Activated CD8-positive, alpha-beta memory T cell treated with anti-CD3 and anti-CD28 coated beads for 36 hours (primary cell): ENCODE results near the gene NPPB. TPM values are rescaled to one million over a fixed set of nuclear protein-coding genes. Genes with fewer than 3 reads are reported as not detected.

Experiments used
- CTCF ChIA-PET: fragments of 350-600 bp; sonication (Branson Sonifier 250); formaldehyde crosslinking; loops from one replicate; lab custom pipeline; 2021; ENCODE audit warnings: antibody characterized with exemption; lab: Charles Lee
- POLR2A ChIA-PET: fragments of 350-600 bp; sonication (Branson Sonifier 250); formaldehyde crosslinking; loops from one replicate; lab custom pipeline; 2021; ENCODE audit warnings: antibody characterized with exemption; lab: Charles Lee
- total RNA-seq, 2 experiments: library from RNA; stranded (reverse); gene quantifications; one replicate each; pipeline ENCODE4 v1.2.3, GENCODE V29; 2021

NPPB gene
- total RNA-seq, 2 experiments from 2014 or later = not detected

DNA sequence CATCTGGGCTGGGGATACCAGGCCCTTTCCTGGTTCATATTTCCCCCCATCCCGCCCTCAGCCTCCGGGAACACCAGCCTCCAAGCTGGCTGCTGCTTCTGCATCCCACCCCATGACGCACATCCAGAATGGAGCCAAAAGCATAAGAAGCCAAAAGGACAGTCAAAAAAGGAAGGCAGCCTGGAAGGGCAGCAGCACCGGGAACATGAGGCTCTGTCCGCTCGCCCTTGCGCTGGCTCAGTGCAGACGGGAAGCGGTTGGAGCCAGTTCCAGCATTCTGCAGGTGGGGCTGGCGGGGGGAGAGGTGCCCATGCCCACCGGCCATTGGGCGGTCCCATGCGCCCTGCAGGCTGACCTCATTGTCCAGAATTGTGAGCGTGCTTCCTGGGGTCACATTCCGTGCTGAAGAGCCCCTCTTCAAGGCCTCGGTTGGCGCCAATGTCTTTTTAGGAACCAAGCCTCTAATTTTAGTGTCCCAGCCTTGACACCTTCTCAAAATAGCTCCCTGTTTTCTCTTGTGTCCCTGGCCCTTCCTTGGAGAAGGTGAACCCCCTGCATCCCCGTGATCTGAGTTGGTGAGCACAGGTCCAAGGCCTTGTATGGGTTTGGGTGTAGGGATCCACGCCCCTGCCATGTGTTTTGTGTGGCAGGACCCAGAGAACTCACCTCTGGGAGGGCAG lies 28.4 kb upstream of the NPPB start:
- POLR2A ChIA-PET = interaction anchor here (0.6 kb wide), 1 partner anchor 1898 kb away, joined by 3 read pairs; no protein-coding TSS in a partner anchor
- CTCF ChIA-PET = no interaction called here

DNA sequence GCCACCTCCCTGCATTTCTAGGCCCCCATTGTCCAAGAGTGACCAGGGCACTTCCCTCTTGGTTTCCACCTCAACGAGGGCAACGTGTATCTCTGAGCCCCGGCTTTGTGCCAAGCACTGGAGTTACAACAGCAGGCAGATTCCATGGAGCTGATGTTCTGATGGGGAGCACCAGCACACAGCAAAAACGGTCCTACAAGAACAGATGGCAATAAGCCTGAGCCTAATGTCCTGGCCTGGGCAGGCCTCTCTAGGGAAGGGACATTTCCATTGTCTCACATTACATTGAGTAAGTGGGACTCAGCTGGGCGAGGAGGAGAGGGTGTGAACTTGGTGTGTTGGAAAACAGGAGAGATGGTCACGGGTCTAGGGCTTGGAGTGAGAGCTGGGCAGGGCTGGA lies 27.2 kb upstream of the NPPB start:
- ChIA-PET POLR2A (no interaction called here), CTCF (interaction anchor here (1.2 kb wide), 1 partner anchor 18 kb away, joined by 3 read pairs; no protein-coding TSS in a partner anchor)

DNA sequence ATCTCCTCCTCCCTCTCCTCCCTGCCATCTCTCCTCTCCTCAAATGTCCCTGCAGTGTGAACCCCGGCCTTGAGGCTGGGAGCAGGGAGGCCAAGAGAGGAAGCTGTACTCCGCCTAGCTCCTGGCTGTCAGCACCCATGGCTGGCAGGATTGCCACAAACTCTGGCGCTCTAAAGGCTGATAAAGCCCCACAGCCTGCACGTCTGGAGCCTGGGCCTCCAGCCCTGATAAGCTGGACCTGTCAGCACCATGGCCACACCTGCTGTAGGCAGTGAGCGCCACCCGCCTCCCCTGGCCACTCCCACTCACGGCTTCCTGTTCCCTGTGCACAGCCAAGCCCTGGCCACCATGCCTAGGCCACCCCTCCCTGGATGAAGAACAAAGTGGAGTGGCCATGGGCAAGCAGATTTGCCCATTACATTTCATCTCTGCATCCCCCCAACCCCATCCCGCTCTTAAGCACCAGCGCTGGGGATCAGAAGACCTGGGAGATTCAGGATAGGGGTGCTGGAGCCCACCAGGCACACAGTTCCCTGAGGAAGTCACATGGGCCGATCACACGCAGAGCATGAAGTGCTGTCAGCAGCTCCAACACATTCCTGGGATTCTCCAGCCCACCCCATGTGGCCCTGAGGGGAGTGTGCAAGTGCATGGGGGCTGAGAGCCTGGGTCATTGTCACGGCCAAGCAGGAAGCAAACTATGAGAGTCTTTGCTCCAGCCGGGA lies 24.2 kb upstream of the NPPB start:
- CTCF ChIA-PET = interaction anchor here (1.1 to 1.5 kb wide), 2 partner anchors 37 to 44 kb away, joined by 4 read pairs; no protein-coding TSS in a partner anchor
- POLR2A ChIA-PET = no interaction called here

DNA sequence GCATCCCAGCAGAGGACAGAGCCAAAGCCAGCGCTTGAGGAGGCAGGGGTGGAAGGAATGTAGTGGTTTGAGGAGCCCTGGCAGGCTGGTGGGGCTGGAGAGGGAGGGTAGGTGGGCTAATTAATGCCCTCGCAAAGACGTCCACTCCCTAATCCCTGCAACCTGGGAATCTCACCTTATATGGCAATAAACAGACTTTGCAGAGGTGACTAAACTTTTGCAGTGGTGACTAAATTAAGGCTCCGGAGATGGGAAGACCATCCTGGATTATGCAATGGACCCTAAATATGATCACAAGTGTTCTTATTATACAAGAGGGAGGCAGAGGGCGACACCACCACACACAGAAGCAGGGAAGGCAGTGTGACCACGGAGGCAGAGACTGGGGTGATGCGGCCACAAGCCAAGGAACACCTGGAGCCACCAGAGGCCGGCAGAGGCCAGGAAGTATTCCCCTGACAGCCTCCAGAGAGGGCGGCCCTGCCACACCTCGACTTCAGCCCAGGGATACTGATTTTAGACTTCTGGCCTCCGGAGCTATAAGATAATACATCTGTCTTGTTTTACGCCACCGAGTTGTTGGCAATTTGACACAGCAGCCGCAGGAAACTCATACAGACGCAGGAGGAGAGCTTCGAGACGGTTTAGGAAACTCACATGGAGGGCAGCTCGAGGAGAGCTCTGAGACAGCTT lies 23.1 kb upstream of the NPPB start:
- ChIA-PET CTCF (interaction anchor here (1.1 to 1.5 kb wide), 2 partner anchors 36 to 43 kb away, joined by 4 read pairs; no protein-coding TSS in a partner anchor), POLR2A (no interaction called here)

DNA sequence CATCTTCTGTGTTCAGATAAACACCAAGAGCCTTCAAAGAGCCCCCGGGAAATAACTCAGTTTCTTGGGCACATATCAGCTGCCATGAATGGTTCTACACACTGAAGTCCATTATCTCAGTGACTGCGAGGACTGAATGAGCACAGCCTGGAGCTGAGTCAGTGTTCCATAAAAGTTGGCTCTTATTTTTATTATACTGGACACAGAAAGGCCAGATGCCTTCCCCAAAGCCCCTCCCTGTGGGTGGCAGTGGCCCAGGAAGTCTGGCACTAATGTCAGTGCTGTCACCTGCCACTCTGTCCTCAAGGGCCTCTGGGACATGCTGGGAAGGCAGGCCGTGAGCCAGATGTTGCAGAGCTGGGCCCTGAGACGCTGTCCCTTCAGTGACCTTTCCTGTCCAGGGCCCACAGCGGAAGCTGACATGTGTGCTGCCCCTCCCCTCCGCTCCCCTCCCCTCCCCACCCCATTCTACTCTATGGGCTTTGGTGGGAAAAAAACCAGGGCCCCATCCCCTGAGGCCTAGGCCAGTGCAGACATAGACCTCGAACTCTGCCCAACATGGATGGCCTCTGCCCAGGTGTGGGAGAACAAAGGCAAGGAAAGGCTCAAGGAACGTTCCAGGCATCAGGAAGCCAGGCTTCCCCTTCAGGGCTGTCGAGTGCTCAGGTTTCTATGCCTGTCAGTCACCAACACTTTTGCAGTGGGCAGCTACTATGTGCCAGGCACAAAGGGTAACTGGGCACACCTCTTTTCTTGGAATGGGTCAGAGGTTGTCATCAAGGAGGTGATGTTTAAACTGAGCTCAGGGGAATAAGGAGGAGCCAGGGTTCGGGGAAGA lies 22.4 kb upstream of the NPPB start:
- ChIA-PET CTCF (no interaction called here), POLR2A (no interaction called here)

DNA sequence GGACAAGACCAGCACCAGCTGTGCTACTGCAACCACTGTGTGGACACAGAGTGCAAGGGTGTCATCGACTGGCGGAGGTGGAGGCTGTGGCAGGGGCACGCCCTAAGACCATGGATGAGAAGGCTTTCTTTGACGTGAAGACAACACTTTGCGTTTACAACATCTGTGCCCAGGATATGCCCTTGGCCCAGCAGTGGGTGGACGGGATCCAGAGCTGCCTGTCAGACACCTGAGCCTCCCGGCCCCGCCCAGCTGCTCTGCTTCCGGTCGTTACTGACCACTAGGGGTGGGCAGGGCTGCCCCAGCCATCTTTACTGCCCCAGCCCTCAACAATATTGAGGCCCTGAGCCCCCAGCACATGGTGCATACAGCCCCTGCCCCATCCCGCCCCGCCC lies 21.4 kb upstream of the NPPB start:
- CTCF ChIA-PET = no interaction called here
- POLR2A ChIA-PET = no interaction called here

DNA sequence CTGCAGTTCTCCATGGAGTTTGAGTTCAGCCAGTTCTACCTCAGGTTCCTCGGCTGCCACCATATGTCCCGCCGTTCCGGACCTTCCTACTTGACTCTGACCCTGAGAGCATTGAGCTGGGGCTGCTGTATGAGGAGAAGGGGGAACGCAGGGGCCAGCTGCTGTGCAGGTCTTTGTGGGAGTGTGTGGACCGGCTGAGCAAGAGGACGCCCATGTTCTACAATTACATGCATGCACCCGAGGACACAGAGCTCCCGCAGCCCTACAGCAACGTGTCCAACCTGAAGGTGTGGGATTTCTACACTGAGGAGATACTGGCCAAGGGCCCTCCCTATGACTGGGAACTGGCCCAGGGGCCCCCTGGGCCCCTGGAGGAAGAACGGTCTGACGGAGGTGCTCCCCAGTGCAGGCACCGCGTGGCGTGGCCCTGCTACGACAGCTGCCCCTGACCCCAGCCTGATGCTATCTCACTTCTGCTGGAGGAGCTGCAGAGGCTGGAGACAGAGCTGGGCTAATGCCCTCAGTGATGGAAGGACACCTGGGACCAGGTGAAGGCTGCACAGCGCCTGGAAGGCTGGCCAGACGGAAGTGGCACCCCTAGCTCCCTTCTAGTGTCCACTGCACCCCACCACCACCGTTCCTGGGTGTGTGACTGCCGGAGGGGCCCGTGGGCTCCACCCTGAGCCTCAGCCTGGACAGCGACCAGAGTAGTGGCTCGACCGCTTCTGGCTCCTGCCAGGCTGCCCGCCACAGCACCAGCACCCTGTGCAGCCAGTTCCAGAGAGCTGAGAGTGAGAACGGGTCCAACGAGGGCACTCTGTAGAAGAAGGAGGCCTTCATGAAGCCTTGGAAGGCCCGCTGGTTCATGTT lies 20.8 kb upstream of the NPPB start:
- ChIA-PET POLR2A (no interaction called here), CTCF (no interaction called here)

DNA sequence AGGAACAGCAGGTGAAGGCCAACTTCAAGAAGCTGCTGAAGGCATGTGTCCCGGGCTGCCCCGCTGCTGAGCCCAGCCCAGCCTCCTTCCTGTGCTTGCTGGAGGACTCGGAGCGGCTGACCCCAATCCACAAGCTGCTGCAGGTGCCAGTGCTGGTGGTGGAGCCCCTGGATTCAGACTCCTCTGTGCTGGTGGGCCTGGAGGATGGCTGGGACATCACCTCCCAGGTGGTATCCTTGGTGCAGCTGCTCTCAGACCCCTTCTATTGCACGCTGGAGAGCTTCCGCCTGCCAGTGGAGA lies 20.1 kb upstream of the NPPB start:
- ChIA-PET CTCF (no interaction called here), POLR2A (no interaction called here)

DNA sequence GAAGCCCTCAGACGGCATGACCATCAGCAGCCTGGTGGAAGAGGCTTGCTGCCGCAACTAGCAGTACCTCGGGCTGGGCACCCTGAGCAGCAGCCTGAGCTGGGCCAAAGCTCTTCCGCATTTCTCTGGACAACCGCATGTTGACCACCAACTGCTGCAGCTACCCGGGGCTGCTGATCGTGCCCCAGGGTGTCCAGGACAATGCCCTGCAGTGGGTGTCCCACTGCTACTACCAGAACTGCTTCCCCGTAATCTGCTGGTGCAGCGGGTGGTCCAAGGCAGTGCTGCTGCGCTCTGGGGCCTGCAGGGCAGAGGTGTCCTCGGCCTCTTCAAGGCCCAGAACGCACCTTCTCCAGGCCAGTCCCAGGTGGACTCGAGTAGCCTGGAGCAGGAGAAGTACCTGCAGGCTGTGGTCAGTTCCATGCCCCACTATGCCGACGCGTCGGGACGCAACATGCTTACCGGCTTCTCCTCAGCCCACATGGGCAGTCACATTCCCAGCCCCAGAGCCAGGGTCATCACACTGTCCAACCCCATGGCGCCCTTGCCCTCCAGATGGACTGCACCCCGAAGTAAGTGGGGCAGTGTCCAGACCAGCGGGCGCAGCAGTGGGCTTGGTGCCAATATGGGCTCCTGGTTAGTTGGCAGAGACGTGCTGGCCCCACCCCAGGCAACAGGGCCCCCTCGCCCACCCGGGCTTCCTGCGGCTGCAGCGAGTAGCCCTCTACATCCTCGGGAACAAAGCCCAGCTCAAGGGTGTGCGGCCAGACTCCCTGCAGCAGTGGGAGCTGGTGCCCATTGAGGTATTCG lies 19.5 kb upstream of the NPPB start:
- CTCF ChIA-PET = no interaction called here

DNA sequence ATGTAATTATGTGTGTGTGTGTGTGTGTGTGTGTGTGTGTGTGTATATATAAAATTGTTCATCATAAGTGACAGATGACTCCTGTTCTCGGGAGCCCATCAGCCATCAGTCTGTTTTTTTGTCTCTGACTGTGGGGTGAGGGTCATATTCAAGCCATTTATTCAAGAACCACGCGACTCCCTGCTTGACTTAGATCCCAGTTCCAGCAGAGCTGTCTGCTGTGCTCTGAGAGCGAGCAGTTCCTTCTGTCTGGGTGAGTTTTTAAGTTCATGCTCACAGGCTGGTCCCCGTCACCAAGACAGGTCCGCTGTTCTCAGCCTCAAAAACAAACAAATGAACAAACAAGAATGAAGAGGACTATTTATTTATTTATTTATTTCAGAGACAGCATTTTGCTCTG lies 18.3 kb upstream of the NPPB start:
- POLR2A ChIA-PET = no interaction called here

More for the DNA sequence above, 19.5 kb upstream of the NPPB start:
- POLR2A ChIA-PET = no interaction called here

DNA sequence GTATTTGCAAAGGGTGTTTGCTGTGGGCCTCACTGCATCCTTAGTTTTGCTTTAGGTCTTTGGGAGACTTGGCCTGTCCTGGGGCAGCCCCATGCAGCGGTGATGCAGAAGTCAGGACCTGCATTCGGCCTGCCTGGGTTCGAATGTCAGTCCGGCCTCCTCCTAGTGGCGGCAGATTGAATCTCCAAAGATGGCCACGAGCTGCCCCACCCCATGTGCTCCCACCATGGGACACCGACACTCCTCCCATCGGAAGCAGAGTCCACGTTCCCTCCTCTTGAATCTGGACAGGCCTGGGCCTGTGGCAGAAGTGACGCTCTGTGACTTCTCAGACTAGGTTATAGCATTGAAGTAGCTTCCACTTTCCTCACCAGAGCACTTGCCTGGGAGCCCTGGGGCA lies 16.3 kb upstream of the NPPB start:
- CTCF ChIA-PET = no interaction called here
- POLR2A ChIA-PET = no interaction called here

More for the DNA sequence above, 18.3 kb upstream of the NPPB start:
- CTCF ChIA-PET = no interaction called here

DNA sequence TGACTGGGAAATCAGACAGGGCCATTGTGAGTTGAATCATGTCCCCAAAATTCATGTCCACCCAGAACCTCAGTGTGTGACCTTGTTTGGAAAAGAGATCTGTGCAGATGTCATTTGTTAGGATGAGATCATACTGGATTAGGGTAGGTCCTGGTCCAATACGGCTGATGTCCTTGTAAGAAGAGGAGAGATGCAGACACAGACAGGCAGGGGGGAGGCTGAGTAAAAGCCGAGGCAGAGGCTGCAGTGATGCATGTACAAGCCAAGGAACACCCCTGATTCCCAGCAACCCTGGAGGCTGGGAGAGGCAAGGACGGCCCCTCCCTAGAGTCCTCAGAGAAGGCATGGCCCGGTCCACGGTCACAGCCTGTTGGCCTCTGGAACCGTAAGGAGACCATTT lies 15.9 kb upstream of the NPPB start:
- POLR2A ChIA-PET = no interaction called here

DNA sequence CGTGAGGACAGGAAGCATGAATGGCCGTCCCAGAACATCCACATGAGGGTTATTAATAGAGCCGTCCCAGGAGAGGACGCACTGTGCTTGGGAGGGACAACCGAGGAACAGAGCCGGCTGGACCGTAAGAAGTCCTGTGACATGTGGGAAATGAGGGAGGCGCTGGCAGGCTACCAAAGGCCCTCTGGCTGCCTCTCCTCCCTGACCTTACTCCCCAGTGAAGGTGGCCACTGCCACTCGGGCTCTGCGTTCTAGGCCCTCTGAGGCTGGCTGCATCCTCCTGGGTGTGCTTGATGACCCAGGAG lies 15.5 kb upstream of the NPPB start:
- ChIA-PET POLR2A (no interaction called here), CTCF (no interaction called here)

More for the DNA sequence above, 15.9 kb upstream of the NPPB start:
- CTCF ChIA-PET = no interaction called here

DNA sequence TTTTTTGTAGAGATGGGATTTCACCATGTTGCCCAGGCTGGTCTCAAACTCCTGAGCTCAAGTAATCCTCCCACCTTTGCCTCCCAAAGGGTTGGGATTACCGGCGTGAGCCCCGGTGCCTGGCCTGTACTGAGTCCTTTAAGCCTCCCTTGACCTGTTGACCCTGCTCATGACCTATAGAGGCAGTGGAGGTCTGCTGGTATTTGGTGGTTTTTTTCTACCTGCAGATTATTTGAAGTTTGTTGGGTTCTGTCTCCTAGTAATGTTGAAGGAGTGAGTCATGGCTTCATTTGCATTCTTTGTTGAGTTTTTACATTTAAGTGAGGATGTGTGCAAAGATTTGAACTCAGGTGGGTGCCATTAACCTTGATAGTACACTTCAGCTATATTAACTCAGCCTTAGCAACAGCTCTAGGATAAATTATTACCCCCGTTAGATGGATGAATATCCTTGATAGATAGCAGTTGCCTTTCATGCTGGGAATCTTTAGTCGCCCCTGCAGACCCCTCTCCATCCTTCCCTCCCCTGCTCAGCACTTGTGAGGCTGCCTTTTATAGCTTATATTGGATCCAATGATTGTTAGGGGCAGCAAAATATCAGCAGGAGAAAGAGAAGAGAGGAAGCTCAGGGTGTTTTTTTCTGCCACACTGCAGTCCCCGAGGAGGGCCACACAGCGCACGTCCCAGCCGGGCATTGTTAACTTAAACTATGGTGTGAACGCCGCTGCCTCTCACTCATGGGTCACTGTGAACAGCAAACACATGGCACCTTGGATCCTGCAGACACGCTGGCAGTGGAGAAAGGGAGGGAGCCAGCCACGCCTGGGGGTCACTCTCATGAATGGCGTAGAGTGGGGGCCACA lies 14.9 kb upstream of the NPPB start:
- POLR2A ChIA-PET = no interaction called here
- CTCF ChIA-PET = no interaction called here

DNA sequence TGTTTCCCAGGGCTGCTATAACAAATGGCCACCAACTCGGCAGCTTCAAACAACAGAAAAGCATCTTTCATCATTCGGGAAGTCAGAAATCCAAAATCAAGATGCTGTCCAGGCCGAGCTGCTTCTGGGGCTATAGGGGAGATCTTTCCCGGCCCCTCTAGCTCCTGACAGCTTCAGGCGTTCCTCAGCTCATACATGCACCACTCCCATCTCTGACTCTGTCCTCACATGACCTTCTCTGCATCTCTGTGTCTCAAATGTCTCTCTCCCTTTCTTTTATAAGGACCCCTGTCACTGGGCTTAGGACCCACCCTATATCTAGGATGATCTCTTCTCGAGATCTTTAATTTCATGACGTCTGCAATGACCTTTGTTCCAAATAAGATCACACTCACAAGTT lies 13.8 kb upstream of the NPPB start:
- CTCF ChIA-PET = interaction anchor here (0.6 kb wide), 1 partner anchor 237 kb away, joined by 3 read pairs; no protein-coding TSS in a partner anchor
- POLR2A ChIA-PET = no interaction called here

DNA sequence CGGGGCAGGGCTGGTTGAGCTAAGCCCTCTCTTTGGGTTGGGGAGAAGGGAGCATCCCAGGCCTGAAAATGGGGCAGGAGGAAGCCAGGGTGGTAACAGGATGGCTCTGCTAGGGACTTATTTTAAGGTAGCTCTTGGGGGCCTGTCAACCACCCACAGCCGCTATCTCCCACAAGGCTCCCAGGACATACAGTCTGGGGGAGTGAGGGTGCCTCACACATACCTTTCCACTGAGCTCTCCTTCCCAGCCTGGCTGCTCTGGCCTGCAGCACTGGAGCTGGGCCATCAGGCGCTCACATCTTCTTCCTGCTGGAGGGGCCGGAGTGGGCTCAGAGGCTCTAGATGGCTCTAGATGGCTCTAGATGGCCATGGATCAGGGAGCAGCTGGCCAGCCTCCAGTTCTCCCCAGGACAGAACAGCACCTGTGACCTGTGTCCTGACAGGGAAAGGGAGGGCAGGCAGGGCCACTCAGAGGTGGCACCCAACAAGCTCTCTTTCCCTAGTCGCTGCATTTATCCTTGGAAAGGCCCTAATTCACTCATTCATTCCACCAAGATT lies 11.0 kb upstream of the NPPB start:
- POLR2A ChIA-PET = no interaction called here

DNA sequence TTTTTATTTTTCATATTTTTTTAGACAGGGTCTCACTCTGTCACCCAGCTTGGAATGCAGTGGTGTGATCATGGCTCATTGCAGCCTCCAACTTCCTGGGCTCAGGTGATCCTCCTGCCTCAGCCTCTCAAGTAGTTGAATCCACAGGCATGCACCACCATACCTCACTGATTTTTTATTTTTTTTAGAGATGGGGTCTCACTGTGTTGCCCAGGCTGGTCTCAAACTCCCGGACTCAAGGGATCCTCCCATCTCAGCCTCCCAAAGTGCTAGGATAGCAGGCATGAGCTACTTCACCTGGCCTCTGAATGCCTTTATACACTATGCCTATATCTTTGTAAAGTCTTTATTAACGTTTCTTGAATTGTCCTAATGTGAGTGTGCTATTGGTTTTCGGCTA lies 10.4 kb upstream of the NPPB start:
- ChIA-PET CTCF (no interaction called here), POLR2A (no interaction called here)

More for the DNA sequence above, 11.0 kb upstream of the NPPB start:
- CTCF ChIA-PET = no interaction called here
